HG03342 (cell line): ENCODE results near the gene UGP2.
"Not testable (repeated sequence)": the region's sequence is repeated elsewhere in the genome, so short reads cannot be mapped to it uniquely, and the experiment has no call there.

Experiments used
- ATAC-seq: cut with Tn5 transposase; IDR thresholded peaks from one replicate; pipeline ENCODE4 v1.9.1; 2021; ENCODE audit warnings: mild to moderate bottlenecking, moderate library complexity; ENCODE audit not compliant: unreplicated experiment

Gene UGP2

GRCh38 chr2:63841254-63842022 is at the start of gene UGP2:
TSS of gene UGP2 (plus strand) at chr2:63841896. CDS start at chr2:63842186, 290 bp downstream.
- ATAC-seq, result peak; percentile 57

DNA sequence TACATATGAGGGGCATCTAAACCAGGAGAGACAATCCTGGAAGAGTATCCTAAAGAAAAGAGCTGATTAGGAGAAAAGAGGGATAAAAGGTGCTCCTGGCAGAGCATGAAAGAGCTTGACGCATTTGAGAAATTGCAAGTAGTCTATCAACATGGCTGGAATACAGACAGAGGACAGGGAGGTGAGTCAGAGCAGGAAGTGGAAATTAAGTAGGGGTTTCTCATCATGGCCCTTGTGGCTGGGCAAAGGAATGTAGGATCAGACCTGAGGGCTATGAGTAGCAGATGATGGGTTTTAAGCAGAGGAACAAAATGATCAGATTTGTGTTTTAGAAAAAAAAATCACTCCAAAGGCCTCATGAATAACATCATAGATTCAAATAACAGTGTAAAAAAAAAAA is 49.2 kb upstream of the UGP2 start:
- ATAC-seq, result no peak

DNA sequence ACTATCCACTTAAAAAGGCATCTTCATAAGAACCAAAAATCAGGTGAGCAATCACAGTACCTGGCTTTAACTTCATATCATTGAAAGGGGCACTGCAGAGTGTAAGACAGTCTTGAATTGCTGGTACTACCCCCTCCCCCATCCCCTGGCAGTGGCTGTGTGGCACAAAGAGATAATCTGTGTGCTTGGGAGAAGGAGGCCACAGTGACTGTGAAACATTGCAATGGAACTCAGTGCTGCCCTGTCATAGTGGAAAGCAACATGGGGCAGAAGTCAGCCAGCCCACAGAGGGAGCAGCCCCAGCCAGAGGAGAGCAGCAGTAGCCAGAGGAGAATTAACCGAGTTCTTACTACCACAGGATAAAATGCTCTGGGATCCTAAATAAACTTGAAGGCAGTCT is 45.3 kb upstream of the UGP2 start:
- ATAC-seq, result no peak

DNA sequence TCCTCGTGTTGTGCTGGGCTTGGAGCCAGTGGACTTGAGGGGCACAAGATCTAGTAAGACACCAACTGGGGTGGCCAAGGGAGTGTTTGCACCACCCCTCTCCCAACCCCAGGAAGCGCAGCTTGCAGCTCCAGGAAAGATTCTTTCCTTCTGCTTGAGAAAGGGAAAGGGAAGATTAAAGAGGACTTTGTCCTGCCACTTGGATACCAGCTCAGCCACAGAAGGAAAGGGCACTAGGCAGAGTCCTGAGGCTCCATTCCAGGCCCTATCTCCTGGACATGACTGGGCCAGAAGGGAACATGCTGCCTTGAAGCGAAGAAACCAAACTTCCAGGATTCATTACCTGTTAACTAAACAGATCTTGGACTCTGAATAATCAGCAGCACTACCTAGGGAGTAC is 44.9 kb upstream of the UGP2 start:
- ATAC-seq, result no peak

DNA sequence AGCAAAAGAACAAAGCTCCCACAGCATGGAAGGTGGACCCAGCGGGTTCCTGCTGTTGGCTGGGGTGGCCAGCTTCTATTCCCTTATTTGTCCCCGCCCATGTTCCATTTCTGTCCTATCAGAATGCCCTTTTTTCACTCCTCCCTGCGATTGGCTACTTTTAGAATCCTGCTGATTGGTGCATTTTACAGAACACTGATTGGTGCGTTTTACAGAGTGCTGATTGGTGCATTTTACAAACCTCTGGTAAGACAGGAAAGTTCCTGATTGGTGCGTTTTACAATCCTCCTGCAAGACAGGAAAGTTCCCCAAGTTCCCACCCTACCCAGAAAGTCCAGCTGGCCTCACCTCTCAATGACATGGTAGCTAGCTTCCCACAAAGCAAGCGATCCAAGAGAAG is 40.2 kb upstream of the UGP2 start:
- no peak for ATAC-seq

DNA sequence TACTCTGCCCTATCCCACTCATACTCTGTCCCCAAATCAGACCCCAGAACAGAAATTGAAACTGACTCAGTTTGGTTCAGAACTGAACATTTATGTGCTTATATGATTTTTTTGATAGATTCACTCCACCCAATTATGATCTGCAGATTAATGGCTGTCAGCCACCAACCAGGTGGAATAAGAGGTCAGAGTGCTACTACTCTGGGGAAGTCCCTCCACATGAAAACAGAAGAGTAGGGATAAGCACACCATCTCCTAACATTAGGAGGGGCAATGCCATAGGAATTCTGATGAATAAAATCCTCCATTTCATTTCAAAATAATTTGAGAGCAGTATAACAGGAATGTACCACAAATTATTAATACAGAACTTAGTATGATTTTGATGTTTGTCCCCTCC is 36.3 kb upstream of the UGP2 start:
- no peak for ATAC-seq

GRCh38 chr2:63808036-63808435 is 33.7 kb upstream of the UGP2 start:
- not testable (repeated sequence) for ATAC-seq

DNA sequence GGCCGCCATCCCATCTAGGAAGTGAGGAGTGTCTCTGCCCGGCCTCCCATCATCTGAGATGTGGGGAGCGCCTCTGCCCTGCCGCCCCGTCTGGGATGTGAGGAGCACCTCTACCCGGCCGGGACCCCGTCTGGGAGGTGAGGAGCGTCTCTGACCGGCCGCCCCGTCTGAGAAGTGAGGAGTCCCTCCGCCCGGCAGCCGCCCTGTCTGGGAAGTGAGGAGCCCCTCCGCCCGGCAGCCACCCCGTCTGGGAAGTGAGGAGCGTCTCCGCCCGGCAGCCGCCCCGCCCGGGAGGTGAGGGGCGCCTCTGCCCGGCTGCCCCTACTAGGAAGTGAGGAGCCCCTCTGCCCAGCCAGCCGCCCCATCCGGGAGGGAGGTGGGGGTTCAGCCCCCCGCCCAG is 32.8 kb upstream of the UGP2 start:
- ATAC-seq, result not testable (repeated sequence)

DNA sequence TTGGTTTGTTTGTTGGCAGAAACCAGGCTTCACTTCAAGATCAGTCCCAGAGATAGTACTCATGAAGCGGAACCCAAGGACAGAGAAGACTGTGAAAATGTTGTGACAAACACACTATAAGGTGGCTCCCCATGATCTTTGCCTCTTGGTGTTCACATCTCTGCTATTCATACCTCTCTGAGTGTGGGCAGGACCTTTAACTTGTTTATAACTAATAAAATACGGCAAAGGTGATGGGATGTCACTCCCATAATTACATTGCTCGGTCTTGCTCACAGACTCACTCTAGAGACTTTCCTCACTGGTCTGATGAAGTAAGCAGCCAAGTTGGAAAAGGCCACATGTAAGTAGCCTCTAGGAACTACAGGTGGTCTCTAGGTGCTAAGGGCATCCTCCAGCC is 30.6 kb upstream of the UGP2 start:
- no peak for ATAC-seq

DNA sequence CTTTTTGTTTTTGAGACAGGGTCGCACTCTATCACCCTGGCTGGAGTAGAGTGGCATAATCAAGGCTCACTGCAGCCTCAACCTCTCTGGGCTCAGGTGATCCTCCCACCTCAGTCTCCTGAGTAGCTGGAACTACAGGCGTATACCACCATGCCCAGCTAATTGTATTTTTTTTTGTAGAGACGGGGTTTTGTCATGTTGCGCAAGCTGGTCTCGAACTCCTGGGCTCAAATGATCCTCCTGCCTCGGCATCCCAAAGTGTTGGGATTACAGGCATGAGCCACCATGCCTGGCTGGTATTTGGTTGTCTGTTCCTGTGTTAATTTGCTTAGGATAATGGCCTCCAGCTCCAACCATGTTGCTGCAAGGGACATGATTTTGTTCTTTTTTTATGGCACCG is 29.8 kb upstream of the UGP2 start:
- not testable (repeated sequence) for ATAC-seq

DNA sequence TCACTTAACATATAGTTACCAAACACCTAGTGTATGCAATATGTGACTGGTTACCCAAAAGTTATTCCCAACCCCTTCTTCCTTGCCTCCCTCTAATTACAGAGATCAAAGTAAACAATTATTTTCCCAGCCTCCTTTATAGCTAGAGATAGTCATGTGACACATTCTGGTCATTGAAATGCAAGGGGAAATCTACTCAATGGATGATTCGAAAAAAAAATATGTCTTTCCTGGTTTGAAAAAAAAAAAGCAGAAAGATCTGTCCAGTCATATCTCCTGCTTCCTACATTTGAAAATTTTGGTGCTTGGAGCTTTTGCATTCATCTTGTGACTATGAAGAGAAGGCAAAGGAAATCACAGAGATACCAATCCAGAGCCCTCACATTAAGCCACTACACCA is 27.6 kb upstream of the UGP2 start:
- no peak for ATAC-seq

GRCh38 chr2:63817382-63817781 is 24.3 kb upstream of the UGP2 start:
- ATAC-seq, result no peak

DNA sequence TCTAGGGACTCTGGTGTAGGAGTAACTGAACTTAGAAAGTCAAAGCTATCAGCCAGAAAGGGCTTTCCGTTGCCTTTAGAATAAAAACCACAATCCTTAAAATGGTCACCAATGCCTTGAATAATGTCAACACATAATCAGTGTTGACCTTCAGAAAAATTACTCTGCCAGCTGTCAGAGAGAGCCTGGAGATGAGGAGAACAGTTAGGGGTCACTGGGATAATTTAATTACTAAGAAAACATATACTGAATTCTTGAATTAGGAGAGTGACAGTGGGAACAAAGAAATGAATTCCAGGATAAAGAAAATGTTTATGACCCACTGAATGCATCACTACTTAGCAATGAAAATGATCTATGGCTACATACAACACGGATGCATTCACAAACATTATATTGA is 23.4 kb upstream of the UGP2 start:
- no peak for ATAC-seq

GRCh38 chr2:63819256-63819655 is 22.4 kb upstream of the UGP2 start:
- no peak for ATAC-seq

GRCh38 chr2:63819765-63820717 is 21.7 kb upstream of the UGP2 start:
- ATAC-seq, result no peak

DNA sequence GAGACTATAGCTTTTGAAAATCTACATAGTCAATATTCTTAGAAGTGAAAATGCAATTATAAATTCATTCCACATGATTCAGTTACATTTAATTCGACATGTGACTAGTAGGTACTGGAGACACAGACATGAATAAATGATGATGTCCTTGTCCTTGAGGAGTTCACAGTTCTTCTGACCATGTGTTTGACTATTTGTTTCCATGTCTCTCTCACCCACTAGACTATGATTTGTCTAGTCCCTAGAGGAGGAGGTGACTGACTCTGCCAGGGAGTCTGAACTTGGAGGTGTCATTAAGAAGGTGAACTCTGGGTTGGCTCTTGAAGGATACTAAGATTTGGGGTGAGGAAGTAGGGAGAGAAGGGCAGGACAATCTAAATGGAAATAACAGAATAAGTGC is 20.7 kb upstream of the UGP2 start:
- ATAC-seq, result no peak

- ATAC-seq, result no peak
Observed at GRCh38 chr2:63821396-63821795, 20.3 kb upstream of the UGP2 start.

- no peak for ATAC-seq
Observed at GRCh38 chr2:63822478-63822877, 19.2 kb upstream of the UGP2 start.

- no peak for ATAC-seq
Observed at GRCh38 chr2:63827749-63828148, 13.9 kb upstream of the UGP2 start.

GRCh38 chr2:63831176-63831575 is 10.5 kb upstream of the UGP2 start:
- ATAC-seq, result no peak

DNA sequence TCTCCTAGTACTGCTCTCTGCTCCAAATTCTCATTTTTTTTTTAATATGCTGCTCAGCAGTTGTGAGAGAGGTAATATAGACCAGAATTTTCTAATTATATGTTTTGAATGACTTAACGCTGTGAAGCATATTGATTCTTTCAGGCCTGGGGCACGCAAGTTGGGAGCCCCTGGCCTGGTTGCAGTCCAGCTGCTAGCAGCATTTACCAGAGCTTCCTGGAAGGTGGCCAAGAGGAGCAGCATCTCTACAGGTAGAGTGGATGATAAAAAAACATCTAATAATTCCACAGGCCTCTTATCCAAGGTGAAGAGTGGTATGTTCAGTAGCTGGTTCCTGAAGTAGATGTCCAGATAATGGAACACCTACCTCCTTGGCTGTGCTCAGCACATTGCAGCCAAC is 7.3 kb upstream of the UGP2 start:
- ATAC-seq, result no peak

DNA sequence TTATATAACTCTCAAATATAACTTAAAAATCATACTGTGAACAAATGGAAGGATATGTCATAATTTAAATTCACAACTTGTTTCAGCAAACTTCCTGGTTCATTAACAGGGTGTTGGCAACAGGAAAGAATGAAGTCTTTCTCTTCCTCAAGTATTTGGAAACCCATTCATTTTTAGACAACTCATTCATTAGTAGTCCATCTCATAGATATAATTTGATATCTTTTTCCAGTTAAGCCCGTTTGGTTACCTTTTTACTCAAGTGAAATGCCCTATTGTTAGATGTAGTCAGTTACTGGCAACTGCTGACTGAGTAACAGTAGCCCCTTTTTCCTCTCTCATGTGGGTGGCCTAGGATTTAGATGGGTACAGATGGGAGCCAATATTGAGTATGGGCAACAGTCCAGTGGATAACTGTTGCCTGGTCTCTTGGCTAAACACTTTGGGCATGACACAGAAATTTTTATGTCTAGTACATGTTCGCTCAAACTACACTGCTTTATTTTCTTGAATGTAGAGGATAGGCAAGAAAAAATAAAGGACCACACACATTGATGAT is 4.6 kb upstream of the UGP2 start:
- ATAC-seq, result no peak
